A549 treated with ZK216348 at 1 μM for 4 hours (cell line): Measurements from ENCODE around the gene TEX29. TPM values are rescaled to one million over a fixed set of nuclear protein-coding genes. Genes with fewer than 3 reads are reported as not detected.

Source experiments
- total RNA-seq: library from RNA; stranded (reverse); fragments of 200-300 nt; extraction: Qiagen RNA extraction; gene quantifications from 5 replicates; pipeline ENCODE4 v1.2.3, GENCODE V29; 2022; ENCODE audit warnings: low read depth

Gene TEX29
- total RNA-seq, result 0.39 TPM in 1 of 5 replicates, not detected in the others

DNA sequence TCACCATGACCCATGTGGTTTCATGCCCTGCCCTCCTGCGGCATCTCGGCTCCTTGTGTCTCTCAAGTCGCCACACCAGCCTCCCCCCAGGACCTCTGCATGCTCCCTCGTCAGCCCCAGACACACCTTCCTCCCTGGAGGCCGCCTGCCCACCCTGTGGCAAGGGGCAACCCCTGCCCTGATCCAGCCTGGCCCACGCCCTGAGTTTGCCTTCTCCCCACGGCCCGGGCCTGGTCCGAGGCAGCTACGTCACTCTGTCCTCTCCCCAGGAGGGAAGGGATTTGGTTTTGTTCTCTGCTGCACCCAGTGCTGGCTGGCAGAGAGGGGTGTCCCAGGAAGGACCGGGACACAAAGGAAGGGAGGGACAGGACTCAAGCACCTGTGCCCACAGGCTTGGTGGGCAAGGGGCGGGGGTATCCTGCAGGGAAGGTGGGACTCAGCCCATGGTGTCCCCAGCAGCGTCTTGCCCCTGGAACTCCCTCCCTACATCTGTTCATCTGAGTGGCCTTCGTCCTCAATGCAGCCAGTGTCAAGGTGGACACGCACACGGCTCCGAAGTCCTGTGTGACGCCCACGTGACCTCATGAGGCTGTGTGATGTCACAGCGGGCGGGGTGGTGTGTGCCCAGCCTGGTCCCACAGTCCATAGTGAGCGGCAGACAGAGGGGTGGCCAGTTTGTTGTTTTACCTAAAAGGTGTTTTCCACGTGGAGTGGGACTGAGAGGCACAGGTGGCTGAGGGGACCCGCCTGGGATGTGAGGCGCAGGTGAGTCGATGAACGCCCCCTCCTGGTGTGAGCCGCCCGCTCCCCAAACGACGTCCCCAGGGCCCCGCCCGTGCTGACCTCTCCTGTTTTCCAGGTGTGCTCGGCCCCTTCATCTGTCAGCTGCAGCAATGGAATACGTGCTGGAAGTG is at the start of gene TEX29:
TSS of gene TEX29 (plus strand) at position 645 of the 914 bp plus-strand sequence. CDS start at position 894, 249 bp downstream.

Other genes with a start within 250 kb of the TEX29 start
- 17.4 to 22.3 TPM (median 20.5 TPM) in 5 replicates for gene ARHGEF7, start 205.3 kb upstream of the TEX29 start, total RNA-seq